Measurements from ENCODE around the gene KCTD2. TPM values are rescaled to one million over a fixed set of nuclear protein-coding genes. Genes with fewer than 3 reads are reported as not detected.
"Not testable (repeated sequence)": the region's sequence is repeated elsewhere in the genome, so short reads cannot be mapped to it uniquely, and the experiment has no call there.

The KCTD2 gene
- total RNA-seq, 4 donors from 2014 or later: 23.6 to 46.1 (median 34.6) TPM

DNA sequence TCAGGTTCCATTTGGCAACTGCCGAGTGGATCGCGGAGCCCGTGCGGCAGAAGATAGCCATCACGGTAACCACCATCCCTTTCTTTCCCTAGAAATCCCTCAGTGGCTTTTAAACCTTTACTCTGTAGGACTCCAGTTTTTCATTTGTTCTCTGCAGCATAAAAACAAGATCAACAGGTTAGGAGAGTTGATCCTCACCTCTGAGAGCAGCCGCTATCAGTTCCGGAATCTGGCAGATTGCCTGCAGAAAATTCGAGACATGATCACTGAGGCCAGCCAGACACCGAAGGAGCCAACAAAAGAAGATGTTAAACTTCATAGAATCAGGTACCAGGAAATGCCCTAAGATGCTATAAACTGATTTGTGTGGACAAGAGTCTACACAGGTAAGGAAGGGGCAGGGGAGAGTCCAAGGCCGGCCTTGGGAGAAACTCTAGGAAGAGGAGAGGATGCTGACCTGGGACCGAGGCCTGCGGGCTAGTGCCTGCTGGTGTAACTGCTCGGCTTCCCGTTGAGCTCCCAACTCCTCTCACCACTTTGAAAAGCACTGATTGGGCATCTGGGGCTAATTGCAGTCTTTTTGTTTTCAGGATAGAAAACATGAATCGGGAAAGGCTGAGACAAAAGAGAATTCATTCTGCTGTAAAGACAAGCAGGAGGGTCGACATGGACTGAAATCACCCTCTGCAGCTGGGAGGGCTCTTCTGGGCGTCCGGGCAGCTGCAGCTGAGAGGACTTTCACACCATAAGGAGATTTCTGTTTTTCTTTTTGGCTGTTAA lies 26.5 kb upstream of the KCTD2 start:
- ATAC-seq (ENCODE audit: low FRiP score) (no peak), DNase-seq (ENCODE audit: low spot score) (no peak)
- TF ChIP-seq, protein P1, sequence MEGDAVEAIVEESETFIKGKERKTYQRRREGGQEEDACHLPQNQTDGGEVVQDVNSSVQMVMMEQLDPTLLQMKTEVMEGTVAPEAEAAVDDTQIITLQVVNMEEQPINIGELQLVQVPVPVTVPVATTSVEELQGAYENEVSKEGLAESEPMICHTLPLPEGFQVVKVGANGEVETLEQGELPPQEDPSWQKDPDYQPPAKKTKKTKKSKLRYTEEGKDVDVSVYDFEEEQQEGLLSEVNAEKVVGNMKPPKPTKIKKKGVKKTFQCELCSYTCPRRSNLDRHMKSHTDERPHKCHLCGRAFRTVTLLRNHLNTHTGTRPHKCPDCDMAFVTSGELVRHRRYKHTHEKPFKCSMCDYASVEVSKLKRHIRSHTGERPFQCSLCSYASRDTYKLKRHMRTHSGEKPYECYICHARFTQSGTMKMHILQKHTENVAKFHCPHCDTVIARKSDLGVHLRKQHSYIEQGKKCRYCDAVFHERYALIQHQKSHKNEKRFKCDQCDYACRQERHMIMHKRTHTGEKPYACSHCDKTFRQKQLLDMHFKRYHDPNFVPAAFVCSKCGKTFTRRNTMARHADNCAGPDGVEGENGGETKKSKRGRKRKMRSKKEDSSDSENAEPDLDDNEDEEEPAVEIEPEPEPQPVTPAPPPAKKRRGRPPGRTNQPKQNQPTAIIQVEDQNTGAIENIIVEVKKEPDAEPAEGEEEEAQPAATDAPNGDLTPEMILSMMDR (IDR thresholded peaks at IDR 0.05): no peak

DNA sequence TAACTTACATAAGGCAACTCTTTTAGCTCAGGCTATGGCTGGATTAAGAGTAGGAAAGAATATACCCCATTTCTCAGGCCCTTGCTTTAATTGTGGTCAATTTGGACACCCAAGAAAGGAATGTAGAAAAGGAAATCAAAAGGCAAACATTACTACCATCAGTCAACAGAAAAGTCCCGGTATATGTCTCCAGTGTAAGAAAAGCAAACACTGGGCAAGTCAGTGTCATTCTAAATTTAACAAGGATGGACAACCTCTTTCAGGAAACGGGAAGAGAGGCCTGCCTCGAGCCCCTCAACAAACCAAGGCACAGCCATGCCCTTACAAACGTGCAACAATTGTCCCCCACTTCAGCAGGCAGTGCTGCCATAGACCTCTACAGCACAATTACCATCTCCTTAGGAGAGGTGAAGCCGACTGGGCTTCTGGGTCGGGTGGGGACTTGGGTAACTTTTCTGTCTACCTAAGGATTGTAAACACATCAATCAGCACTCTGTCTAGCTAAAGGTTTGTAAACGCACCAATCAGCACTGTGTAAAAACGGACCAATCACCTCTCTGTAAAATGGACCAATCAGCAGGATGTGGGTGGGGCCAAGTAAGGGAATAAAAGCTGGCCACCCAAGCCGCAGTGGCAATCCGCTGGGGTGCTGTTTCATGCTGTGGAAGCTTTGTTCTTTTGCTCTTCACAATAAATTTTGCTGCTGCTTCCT lies 22.2 kb upstream of the KCTD2 start:
- TF ChIP-seq, protein P1 (IDR thresholded peaks at IDR 0.05): no peak
- ATAC-seq (ENCODE audit: low FRiP score): no peak
- DNase-seq (ENCODE audit: low spot score): no peak

DNA sequence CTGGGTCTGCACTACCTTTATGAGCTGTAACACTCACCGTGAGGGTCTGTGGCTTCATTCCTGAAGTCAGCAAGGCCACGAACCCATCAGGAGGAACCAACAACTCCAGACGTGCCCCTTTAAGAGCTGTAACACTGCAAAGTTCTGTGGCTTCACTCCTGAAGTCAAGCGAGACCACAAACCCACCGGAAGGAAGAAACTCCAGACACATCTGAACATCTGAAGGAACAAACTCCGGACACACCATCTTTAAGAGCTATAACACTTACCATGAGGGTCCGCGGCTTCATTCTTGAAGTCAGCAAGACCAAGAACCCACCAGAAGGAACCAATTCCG lies 21.7 kb upstream of the KCTD2 start:
- DNase-seq (ENCODE audit: low spot score); ATAC-seq (ENCODE audit: low FRiP score): not testable (repeated sequence)

DNA sequence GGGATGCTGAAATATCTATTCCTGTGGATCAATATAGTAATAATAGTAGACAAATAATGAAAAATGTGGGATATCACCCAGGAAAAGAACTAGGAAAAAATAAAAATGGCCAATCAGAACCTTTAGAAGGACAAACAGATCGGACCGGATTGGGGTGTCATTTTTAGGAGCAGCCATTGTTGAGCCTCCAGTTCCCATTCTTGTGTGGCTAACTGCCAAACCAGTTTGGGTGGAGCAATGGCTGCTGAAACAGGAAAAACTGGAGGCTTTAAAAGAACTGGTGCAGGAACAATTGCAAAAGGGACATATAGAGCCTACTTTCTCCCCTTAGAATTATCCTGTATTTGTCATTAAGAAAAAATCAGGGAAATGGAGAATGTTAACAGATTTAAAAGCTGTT lies 20.4 kb upstream of the KCTD2 start:
- not testable (repeated sequence) for ATAC-seq (ENCODE audit: low FRiP score); DNase-seq (ENCODE audit: low spot score)

DNA sequence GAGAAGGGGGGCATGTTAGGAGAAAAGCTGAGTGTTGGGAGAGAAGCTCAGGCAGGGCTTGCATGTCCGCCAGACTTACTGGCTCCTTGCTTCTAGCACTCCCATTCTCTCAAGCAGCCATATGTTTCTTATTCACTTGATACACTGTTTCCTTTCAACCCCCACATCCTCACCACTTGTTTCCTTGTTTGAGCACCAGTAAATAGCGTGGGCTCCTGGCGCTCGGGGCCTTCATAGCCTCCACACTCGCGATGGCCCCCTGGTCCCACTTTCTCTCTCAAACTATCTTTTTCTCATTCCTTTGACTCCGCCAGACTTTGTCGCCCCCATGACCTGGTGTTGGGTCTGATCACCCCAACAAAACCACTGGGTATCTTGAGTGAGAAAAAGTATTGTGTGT lies 16.9 kb upstream of the KCTD2 start:
- no peak for DNase-seq (ENCODE audit: low spot score)
- no peak for ATAC-seq (ENCODE audit: low FRiP score)
- TF ChIP-seq, protein P1 (IDR thresholded peaks at IDR 0.05): no peak

DNA sequence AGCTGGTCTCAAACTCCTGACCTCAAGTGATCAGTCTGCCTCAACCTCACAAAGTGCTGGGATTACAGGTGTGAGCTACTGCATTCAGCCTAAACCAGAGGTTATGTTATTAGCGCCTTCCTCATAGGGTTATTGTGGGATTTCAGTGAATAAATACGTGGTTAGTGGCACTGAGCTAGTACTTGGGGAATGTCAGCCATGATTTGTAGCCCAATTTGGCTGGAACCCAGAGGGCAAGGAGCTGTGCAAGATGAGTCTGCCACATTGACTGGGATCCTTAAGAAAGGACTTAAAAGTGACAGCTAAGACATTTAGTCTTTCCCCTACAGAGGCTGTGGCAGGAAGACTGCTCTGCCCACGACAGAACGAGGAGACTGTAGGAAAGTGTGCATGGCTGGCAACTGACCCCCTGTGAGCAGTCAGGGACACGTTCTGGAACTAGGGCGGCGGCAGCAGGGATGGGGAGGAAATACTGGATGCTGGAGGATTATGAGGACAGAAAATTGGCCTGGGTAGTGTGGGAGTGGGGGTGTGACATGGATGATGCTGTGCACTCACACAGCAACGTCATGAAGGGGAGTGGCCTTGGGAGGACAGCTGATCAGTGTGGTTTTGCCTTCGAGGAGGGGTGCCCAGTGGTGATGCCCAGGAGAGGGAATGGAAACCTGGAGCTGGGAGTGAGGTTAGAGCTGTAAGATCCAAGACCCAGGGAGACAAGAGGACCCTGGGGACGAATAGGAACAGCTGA lies 14.9 kb upstream of the KCTD2 start:
- peak; percentile 41 for ATAC-seq (ENCODE audit: low FRiP score)
- peak; percentile 66 for DNase-seq (ENCODE audit: low spot score)
- TF ChIP-seq, protein P1 (IDR thresholded peaks at IDR 0.05): no peak

DNA sequence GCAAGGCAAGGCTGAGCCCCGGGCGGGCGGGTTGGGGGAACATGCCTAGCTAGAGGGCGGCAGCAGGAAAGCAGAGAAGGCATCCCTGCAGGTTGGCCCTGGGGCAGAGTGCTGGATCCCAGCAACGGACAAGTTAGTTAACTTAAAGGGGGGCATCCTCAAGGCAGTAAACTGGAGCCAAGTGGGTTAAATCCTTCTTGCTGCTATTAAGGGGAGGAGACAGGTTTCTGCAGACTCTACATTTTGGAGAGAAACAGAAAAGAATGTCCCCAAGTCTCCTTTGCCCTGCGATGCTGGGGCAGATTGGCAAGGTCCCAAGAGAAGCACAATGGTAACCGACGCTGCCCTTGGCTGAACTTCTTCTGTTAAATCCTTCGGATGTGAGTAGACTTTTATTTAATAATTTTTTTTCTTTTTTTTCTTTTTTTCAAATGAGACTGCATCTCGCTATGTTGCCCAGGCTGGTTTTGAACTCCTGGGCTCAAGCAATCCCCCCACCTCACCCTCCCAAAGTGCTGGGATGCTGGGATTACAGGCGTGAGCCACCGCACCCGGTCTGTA lies 14.2 kb upstream of the KCTD2 start:
- TF ChIP-seq, protein P1 (IDR thresholded peaks at IDR 0.05): no peak
- DNase-seq (ENCODE audit: low spot score): no peak
- no peak for ATAC-seq (ENCODE audit: low FRiP score)
